KMS-11 (cell line): ENCODE results near the gene TMEM208.

Experiments used
- H2AFZ ChIP-seq: fragments of 200-600 bp; sonication (generic); 2 replicates; pipeline ENCODE4 v1.6.1; 2016; ENCODE audit warnings: antibody characterized with exemption, mixed run types, low read depth
- H3K27ac ChIP-seq: fragments of 200-600 bp; sonication (generic); 2 replicates; pipeline ENCODE4 v1.6.1; 2016; ENCODE audit warnings: mild to moderate bottlenecking, mixed run types
- H3K27me3 ChIP-seq: fragments of 200-600 bp; sonication (generic); 2 replicates; pipeline ENCODE4 v1.6.1; 2017; ENCODE audit warnings: mild to moderate bottlenecking, low read depth, mixed run types, moderate library complexity; ENCODE audit not compliant: insufficient read depth
- H3K36me3 ChIP-seq: fragments of 200-600 bp; sonication (generic); 2 replicates; pipeline ENCODE4 v1.6.1; 2017; ENCODE audit warnings: mild to moderate bottlenecking, mixed run types; ENCODE audit not compliant: insufficient read depth
- H3K4me1 ChIP-seq: fragments of 200-600 bp; sonication (generic); 2 replicates; pipeline ENCODE4 v1.6.1; 2016; ENCODE audit warnings: mild to moderate bottlenecking, low read depth, mixed run types; ENCODE audit not compliant: poor library complexity, severe bottlenecking
- H3K4me2 ChIP-seq: fragments of 200-600 bp; sonication (generic); 2 replicates; pipeline ENCODE4 v1.7.0; 2016; ENCODE audit warnings: mild to moderate bottlenecking, mixed run types
- H3K4me3 ChIP-seq: fragments of 200-600 bp; sonication (generic); IDR thresholded peaks from 2 replicates; pipeline ENCODE4 v1.6.1; 2017; ENCODE audit warnings: low read depth, low read length, mixed read lengths; ENCODE audit not compliant: insufficient read depth
- H3K79me2 ChIP-seq: fragments of 200-600 bp; sonication (generic); 2 replicates; pipeline ENCODE4 v1.6.1; 2016; ENCODE audit warnings: low read depth, mixed run types; ENCODE audit not compliant: insufficient read depth
- H3K9ac ChIP-seq: fragments of 200-600 bp; sonication (generic); 2 replicates; pipeline ENCODE4 v1.6.1; 2016; ENCODE audit warnings: mild to moderate bottlenecking, mixed run types
- H4K20me1 ChIP-seq: fragments of 200-600 bp; sonication (generic); 2 replicates; pipeline ENCODE4 v1.6.1; 2016; ENCODE audit warnings: mild to moderate bottlenecking, mixed run types; ENCODE audit not compliant: insufficient read depth
- CTCF ChIP-seq: fragments of 200-600 bp; sonication (generic); conservative IDR thresholded peaks from 2 replicates; pipeline ENCODE4 v1.6.1; 2017; ENCODE audit warnings: low read depth, mild to moderate bottlenecking, antibody characterized with exemption, low read length, moderate library complexity, mixed read lengths

Gene TMEM208

GRCh38 chr16:67238806-67239470, 12.0 kb downstream of the TMEM208 start:
- no peak overlapping the region for H3K4me2 ChIP-seq
- H3K4me3 ChIP-seq: no peak overlapping the region
- no peak for TF ChIP-seq CTCF
- H3K27ac ChIP-seq: no peak overlapping the region
- no peaks in the 10 kb centered on the region for H3K27me3 ChIP-seq
- H3K79me2 ChIP-seq: peaks cover 5% of the 10 kb centered on the region; the same call in 1 of the 2 replicates
- no peak overlapping the region for H2AFZ ChIP-seq
- H3K9ac ChIP-seq: no peak overlapping the region
- peaks cover 19% of the 10 kb centered on the region for H3K4me1 ChIP-seq
- no peaks in the 10 kb centered on the region for H3K36me3 ChIP-seq
- no peaks in the 10 kb centered on the region for H4K20me1 ChIP-seq

GRCh38 chr16:67240506-67240905, 13.6 kb downstream of the TMEM208 start:
- TF ChIP-seq CTCF: no peak
- no peak overlapping the region for H3K4me2 ChIP-seq
- H2AFZ ChIP-seq: no peak overlapping the region
- H4K20me1 ChIP-seq: no peaks in the 10 kb centered on the region
- no peak overlapping the region for H3K27ac ChIP-seq
- no peaks in the 10 kb centered on the region for H3K27me3 ChIP-seq
- H3K36me3 ChIP-seq: no peaks in the 10 kb centered on the region
- H3K9ac ChIP-seq: no peak overlapping the region
- H3K4me1 ChIP-seq: peaks cover 27% of the 10 kb centered on the region
- H3K4me3 ChIP-seq: no peak overlapping the region
- peaks cover 4% of the 10 kb centered on the region; the same call in 1 of the 2 replicates for H3K79me2 ChIP-seq

DNA sequence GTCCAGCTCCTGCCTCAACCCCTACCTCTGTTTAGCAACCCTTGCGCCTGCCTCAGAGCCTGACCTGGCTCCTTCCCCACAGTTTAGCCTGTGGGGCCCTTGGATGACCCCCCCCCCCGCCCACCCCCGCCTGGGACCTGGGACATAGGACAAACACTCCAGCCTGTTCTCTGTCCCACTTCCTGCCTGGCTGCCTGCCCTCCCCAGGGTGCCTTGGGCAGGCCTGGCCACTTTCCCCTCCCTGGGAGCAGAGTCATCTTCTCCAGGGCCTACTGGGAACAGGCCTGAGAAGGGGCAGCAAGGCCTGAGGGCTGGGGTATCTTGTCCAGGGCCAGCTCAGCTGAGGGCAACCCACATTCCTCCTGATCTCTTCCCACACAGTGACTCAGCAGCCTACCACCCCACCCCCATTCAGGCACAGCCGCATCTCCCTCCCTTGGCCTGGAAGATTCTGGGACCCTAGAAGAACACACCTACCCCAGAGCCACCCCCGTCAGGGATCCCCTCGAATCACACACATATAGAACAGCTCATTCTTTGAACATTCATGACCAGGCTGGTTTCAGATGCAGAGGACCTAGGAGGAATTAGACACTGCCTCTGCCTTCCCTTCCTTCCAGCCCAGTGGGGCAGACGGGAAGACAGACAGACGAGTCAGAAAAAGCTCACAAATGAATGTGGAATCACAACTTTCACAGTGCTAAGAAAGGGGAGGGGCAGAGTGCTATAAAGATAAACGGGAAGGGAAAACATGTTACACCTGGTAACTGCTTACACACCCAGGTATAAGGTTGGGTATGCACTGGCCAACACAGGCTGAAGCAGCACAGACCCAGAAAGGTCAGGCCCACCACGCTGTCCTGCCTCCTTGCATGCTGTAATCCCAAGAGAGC, 14.3 kb downstream of the TMEM208 start:
- no peaks in the 10 kb centered on the region for H3K27me3 ChIP-seq
- H2AFZ ChIP-seq: no peak overlapping the region
- no peak for TF ChIP-seq CTCF
- no peak overlapping the region for H3K9ac ChIP-seq
- H3K79me2 ChIP-seq: no peaks in the 10 kb centered on the region
- peaks cover 32% of the 10 kb centered on the region for H3K4me1 ChIP-seq
- no peaks in the 10 kb centered on the region for H3K36me3 ChIP-seq
- H3K27ac ChIP-seq: no peak overlapping the region
- no peaks in the 10 kb centered on the region for H4K20me1 ChIP-seq
- no peak overlapping the region for H3K4me3 ChIP-seq
- H3K4me2 ChIP-seq: no peak overlapping the region

DNA sequence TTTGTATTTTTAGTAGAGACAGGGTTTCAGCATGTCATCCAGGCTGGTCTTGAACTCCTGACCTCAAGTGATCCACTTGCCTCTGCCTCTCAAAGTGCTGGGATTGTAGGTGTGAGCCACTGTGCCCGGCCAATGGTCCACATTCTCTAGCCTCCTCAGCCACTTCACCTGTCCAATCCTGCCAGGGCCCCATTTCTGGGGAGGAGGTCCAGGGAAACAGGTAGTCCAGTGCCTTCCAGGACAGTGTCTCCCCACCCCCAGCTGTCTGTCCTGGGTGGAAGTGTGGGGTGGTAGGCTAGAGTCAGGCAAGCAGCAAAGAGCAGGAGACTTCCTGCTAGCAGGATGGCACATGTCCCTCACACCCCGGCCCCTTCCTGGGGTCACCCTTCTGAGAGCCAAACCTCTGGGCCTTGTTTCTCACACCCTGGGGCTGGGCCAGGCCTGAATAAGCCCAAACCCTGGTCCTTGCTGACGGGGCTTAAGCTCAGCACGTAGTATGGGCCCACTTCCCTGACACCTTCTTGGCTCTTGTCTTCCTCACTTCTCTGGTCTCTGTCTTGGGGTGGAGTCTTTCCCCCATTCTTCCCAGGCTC, 15.3 kb downstream of the TMEM208 start:
- Histone ChIP-seq H3K36me3 (no peaks in the 10 kb centered on the region), H3K27me3 (no peaks in the 10 kb centered on the region), H3K27ac (no peak overlapping the region), H3K4me2 (no peak overlapping the region), H2AFZ (no peak overlapping the region), H4K20me1 (no peaks in the 10 kb centered on the region), H3K9ac (no peak overlapping the region), H3K79me2 (no peaks in the 10 kb centered on the region), H3K4me3 (no peak overlapping the region), H3K4me1 (peaks cover 32% of the 10 kb centered on the region)
- TF ChIP-seq CTCF: no peak
